RWPE1 (cell line): ENCODE measurements around the gene LSM14A.
A peak's percentile ranks its signal among the peaks of the same experiment; 100 is the strongest.

Experiments
- CTCF ChIA-PET: fragments of 350-600 bp; sonication (Branson Sonifier 250); formaldehyde crosslinking; extraction: SDS; loops from one replicate; lab custom pipeline; 2021; lab: Yijun Ruan, JAX
- POLR2A ChIA-PET: fragments of 400-600 bp; formaldehyde crosslinking; extraction: SDS; loops from one replicate; lab custom pipeline; 2020; ENCODE audit warnings: antibody characterized with exemption; ENCODE audit not compliant: low non-redundant PET; lab: Yijun Ruan, JAX
- DNase-seq: peaks from one replicate; pipeline ENCODE4 v3.0.0; 2012; ENCODE audit warnings: low spot score
- H3K27ac ChIP-seq: fragments of 450-650 bp; 2 replicates; pipeline ENCODE4 v1.5.1; 2017
- CTCF ChIP-seq: fragments of 450-650 bp; conservative IDR thresholded peaks from 2 replicates; pipeline ENCODE4 v1.5.1; 2017; ENCODE audit warnings: low read depth, mild to moderate bottlenecking

Gene LSM14A

GRCh38 chr19:34232566-34233481 is 60.5 kb downstream of the LSM14A start:
- peak; percentile 51 for DNase-seq
- peak overlapping the region; percentile 74 for H3K27ac ChIP-seq
- no peak for TF ChIP-seq CTCF
- POLR2A ChIA-PET: interaction anchor here (0.6 kb wide), 1 partner anchor 37 kb away, joined by 6 read pairs; no protein-coding TSS in a partner anchor
- CTCF ChIA-PET: interaction anchor here (0.7 kb wide), 1 partner anchor 101 kb away, joined by 3 read pairs; no protein-coding TSS in a partner anchor

GRCh38 chr19:34235425-34235940 is 63.2 kb downstream of the LSM14A start:
- no peak for DNase-seq
- H3K27ac ChIP-seq: no peak overlapping the region
- no peak for TF ChIP-seq CTCF
- ChIA-PET POLR2A (no interaction called here), CTCF (no interaction called here)

GRCh38 chr19:34236035-34236987 is 64.0 kb downstream of the LSM14A start:
- ChIA-PET CTCF (no interaction called here), POLR2A (no interaction called here)
- no peak for TF ChIP-seq CTCF
- H3K27ac ChIP-seq: no peak overlapping the region
- DNase-seq: no peak

- no peak overlapping the region for H3K27ac ChIP-seq
- ChIA-PET CTCF (no interaction called here), POLR2A (no interaction called here)
- no peak for DNase-seq
- TF ChIP-seq CTCF: no peak
Measured at GRCh38 chr19:34237283-34237682, 65.0 kb downstream of the LSM14A start.

GRCh38 chr19:34237939-34238338 is 65.6 kb downstream of the LSM14A start:
- no peak overlapping the region for H3K27ac ChIP-seq
- no peak for DNase-seq
- ChIA-PET CTCF (no interaction called here), POLR2A (no interaction called here)
- no peak for TF ChIP-seq CTCF
